CD14-positive monocyte (primary cell): ENCODE results near the gene VPS35L. TPM values are rescaled to one million over a fixed set of nuclear protein-coding genes. Genes with fewer than 3 reads are reported as not detected.

Experiments
- DNase-seq, 3 donors: peaks; one replicate each; pipeline ENCODE4 v3.0.0-alpha.2; 2011 to 2022
- H2AFZ ChIP-seq: 2 replicates; pipeline ENCODE4 v1.6.0; 2012; ENCODE audit warnings: mild to moderate bottlenecking, low read depth, low read length, inconsistent platforms; ENCODE audit not compliant: insufficient read depth, poor library complexity, severe bottlenecking
- H3K27ac ChIP-seq, 2 donors: 1 replicate in 1 of 2; 2 replicates in 1 of 2; pipeline ENCODE4 v1.5.1; 2012 to 2013; ENCODE audit warnings: low read length in 2 of 2, control low read depth in 1 of 2, inconsistent platforms in 1 of 2, low read depth in 1 of 2, mild to moderate bottlenecking in 1 of 2
- H3K27me3 ChIP-seq, 2 donors: one replicate each; pipeline versions ENCODE4 v1.6.0 to v1.6.1; 2011 to 2013; ENCODE audit warnings: low read length in 2 of 2; ENCODE audit not compliant: control insufficient read depth in 2 of 2, insufficient read depth in 2 of 2
- H3K36me3 ChIP-seq, 2 donors: replicated peaks in 1 of 2; 1 replicate in 1 of 2; 2 replicates in 1 of 2; pipeline versions ENCODE4 v1.5.1 to v1.6.1; 2012 to 2013; ENCODE audit warnings: low read length in 2 of 2, control low read depth in 1 of 2, inconsistent platforms in 1 of 2, mild to moderate bottlenecking in 1 of 2; ENCODE audit not compliant: insufficient read depth in 2 of 2, control insufficient read depth in 1 of 2
- H3K4me1 ChIP-seq, 2 donors: 1 replicate in 1 of 2; 2 replicates in 1 of 2; pipeline versions ENCODE4 v1.5.1 to v1.6.1; 2012 to 2013; ENCODE audit warnings: low read length in 2 of 2, control low read depth in 1 of 2, inconsistent platforms in 1 of 2, mild to moderate bottlenecking in 1 of 2, moderate library complexity in 1 of 2; ENCODE audit not compliant: insufficient read depth in 2 of 2, control insufficient read depth in 1 of 2
- H3K4me2 ChIP-seq: replicated peaks from 2 replicates; pipeline ENCODE3; 2012; ENCODE audit warnings: low read length, moderate library complexity, mild to moderate bottlenecking; ENCODE audit not compliant: poor library complexity, severe bottlenecking; ENCODE audit errors: extremely low read depth
- H3K4me3 ChIP-seq, 3 experiments: fragments of 200-600 bp in 1 of 3; sonication (generic) in 1 of 3; replicated peaks in 1 of 3; 1 replicate in 2 of 3; 2 replicates in 1 of 3; pipeline ENCODE4 v1.5.1; 2011 to 2013; ENCODE audit warnings: low read length in 3 of 3, mild to moderate bottlenecking in 3 of 3, control low read depth in 2 of 3, low read depth in 2 of 3, inconsistent platforms in 1 of 3, moderate library complexity in 1 of 3
- H3K79me2 ChIP-seq: 2 replicates; pipeline ENCODE4 v1.6.0; 2012; ENCODE audit warnings: mild to moderate bottlenecking, control low read depth, inconsistent platforms, low read length, moderate library complexity; ENCODE audit not compliant: insufficient read depth
- H3K9ac ChIP-seq: 2 replicates; pipeline ENCODE4 v1.6.0; 2017; ENCODE audit warnings: low read length, mild to moderate bottlenecking; ENCODE audit not compliant: insufficient read depth, poor library complexity, severe bottlenecking
- H3K9me3 ChIP-seq, 2 donors: replicated peaks in 1 of 2; 1 replicate in 1 of 2; 2 replicates in 1 of 2; pipeline versions ENCODE4 v1.5.1 to v1.6.1; 2012 to 2013; ENCODE audit warnings: low read length in 2 of 2, control low read depth in 1 of 2; ENCODE audit not compliant: control insufficient read depth in 1 of 2, insufficient read depth in 1 of 2
- H4K20me1 ChIP-seq: 2 replicates; pipeline ENCODE4 v1.6.0; 2012; ENCODE audit warnings: mild to moderate bottlenecking, low read length, control low read depth, moderate library complexity; ENCODE audit not compliant: insufficient read depth
- H3K27ac Mint-ChIP-seq, 7 donors: one replicate each; pipeline ENCODE4 v1.8.0; 2020; ENCODE audit warnings: mild to moderate bottlenecking in 7 of 7, mixed read lengths in 7 of 7, moderate library complexity in 6 of 7, inconsistent platforms in 2 of 7
- H3K27me3 Mint-ChIP-seq, 3 donors: one replicate each; pipeline ENCODE4 v1.8.0; 2021 to 2022; ENCODE audit warnings: low read depth in 3 of 3, mild to moderate bottlenecking in 3 of 3, mixed read lengths in 3 of 3, moderate library complexity in 3 of 3, inconsistent platforms in 1 of 3
- H3K36me3 Mint-ChIP-seq, 2 donors: one replicate each; pipeline ENCODE4 v1.8.0; 2020; ENCODE audit warnings: mixed read lengths in 2 of 2, inconsistent platforms in 1 of 2, mild to moderate bottlenecking in 1 of 2
- H3K4me1 Mint-ChIP-seq: one replicate; pipeline ENCODE4 v1.8.0; 2020; ENCODE audit warnings: mild to moderate bottlenecking, mixed read lengths
- H3K4me3 Mint-ChIP-seq, 2 donors: one replicate each; pipeline ENCODE4 v1.8.0; 2020; ENCODE audit warnings: mild to moderate bottlenecking in 2 of 2, mixed read lengths in 2 of 2, moderate library complexity in 1 of 2
- H3K9me3 Mint-ChIP-seq, 7 donors: one replicate each; pipeline ENCODE4 v1.8.0; 2020 to 2022; ENCODE audit warnings: mixed read lengths in 7 of 7, mild to moderate bottlenecking in 6 of 7, moderate library complexity in 6 of 7, inconsistent platforms in 2 of 7
- CTCF ChIP-seq: fragments of 200-600 bp; IDR thresholded peaks from one replicate; pipeline ENCODE4 v1.8.0; 2022; ENCODE audit warnings: antibody characterized with exemption, mild to moderate bottlenecking
- WGBS: methylation state at CpG from one replicate; pipeline ENCODE4 v1.1.5; 2013; ENCODE audit warnings: missing lambda C conversion rate; ENCODE audit not compliant: insufficient coverage; 5-methylcytosine and 5-hydroxymethylcytosine counted together
- intact Hi-C, 2 donors: fragments of 100-400 bp; cut with micrococcal nuclease; formaldehyde crosslinking; loops; one replicate each; pipeline versions ENCODE4 v1.15.0 to v1.15.1; 2023
- polyA plus RNA-seq, 3 donors: library from polyadenylated mRNA; depleted of rRNA in 1 of 3; unstranded in 2 of 3; stranded (reverse) in 1 of 3; fragments of 300-500 nt in 2 of 3; fragments of >200 nt in 1 of 3; fragmentation: Illumina TruSeq in 2 of 3; gene quantifications; 1 replicate in 2 of 3; 2 replicates in 1 of 3; pipeline ENCODE4 v1.2.3, GENCODE V29; 2012 to 2021

VPS35L gene
- polyA plus RNA-seq, 3 donors = 29.7 to 51.4 (median 48.8) TPM

DNA sequence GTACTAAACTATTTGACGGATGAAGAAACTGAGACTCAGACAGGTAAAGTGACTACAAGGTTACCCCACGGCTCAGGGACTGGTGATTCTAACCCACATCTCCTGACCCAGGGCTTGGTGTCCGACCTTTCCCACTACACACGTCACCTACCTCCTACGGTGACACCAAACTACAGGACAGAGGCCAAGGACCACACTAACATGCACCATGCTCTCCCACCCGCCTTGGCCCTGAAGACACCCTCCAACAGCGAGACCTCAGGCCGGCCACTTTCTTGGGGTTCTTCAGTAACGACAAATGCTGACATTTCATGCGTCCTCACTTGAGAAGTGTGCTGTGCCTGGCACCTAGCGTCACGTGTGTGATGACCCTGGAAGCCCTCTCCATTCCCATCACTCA lies 156.1 kb downstream of the VPS35L start:
- WGBS = 91% methylated on average over 9 of the region's 12 CpGs
- no peaks in the 10 kb centered on the region for H3K79me2 ChIP-seq

DNA sequence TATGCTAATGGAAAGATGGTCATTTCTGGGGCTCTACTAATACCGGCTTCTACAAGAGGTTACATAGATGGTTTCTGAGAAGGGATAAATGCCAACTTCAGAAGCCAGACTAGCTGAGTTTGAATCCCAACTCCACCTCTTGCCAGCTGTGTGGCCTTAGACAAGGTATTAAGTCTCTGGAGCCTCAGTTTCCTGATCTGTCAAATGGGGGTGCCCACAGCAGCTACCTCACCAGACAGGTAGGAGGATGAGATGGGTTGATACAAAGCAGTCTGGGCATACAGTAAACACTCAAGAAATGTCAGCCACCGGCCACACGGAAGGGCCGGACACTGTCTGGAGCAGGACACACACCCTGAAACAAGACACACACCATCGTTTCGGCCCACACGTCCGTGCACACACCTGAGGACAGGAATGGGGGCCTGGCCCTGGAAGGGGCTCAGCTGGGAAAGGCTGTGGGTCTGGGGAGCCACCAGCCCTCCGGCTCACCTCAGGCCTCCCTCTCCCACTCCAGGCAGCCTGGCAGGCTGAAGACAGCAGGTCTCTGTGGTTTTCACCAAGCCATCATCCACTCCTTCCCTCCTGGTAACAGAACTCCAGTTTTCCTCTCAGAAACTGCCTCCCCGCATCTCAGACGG lies 157.0 kb downstream of the VPS35L start:
- WGBS = 91% methylated on average over 6 of the region's 11 CpGs
- peaks cover 14% of the 10 kb centered on the region for H3K4me1 Mint-ChIP-seq

More for the DNA sequence above, 156.1 kb downstream of the VPS35L start:
- H3K9me3 ChIP-seq = no peaks in the 10 kb centered on the region
- DNase-seq = no peak
- H3K4me3 ChIP-seq = no peak overlapping the region
- no peak overlapping the region for H3K27ac ChIP-seq
- intact Hi-C loops = loop anchor here in 1 of 2 donors (10.0 kb wide), 1 partner anchor 647 kb away; the partner anchor contains the start of gene COQ7
- Mint-ChIP-seq H3K27me3 (no peaks in the 10 kb centered on the region), H3K36me3 (peaks cover 49 to 54% of the 10 kb centered on the region in 2 donors), H3K27ac (peak overlapping the region in 2 of 7 donors; percentile 48 to 67), H3K9me3 (no peaks in the 10 kb centered on the region), H3K4me1 (peaks cover 7% of the 10 kb centered on the region), H3K4me3 (no peak overlapping the region)
- H3K9ac ChIP-seq = no peak overlapping the region
- TF ChIP-seq CTCF = no peak
- peaks cover 27 to 51% of the 10 kb centered on the region in 2 donors for H3K36me3 ChIP-seq
- H3K4me2 ChIP-seq = no peak overlapping the region
- no peaks in the 10 kb centered on the region for H3K27me3 ChIP-seq
- no peaks in the 10 kb centered on the region for H4K20me1 ChIP-seq
- no peak overlapping the region for H2AFZ ChIP-seq
- peaks cover 0 to under 1% of the 10 kb centered on the region in 2 donors for H3K4me1 ChIP-seq

More for the DNA sequence above, 157.0 kb downstream of the VPS35L start:
- H3K36me3 ChIP-seq = peaks cover 27 to 45% of the 10 kb centered on the region in 2 donors
- peaks cover 3% of the 10 kb centered on the region for H3K79me2 ChIP-seq
- no peak for TF ChIP-seq CTCF
- no peak overlapping the region for H2AFZ ChIP-seq
- no peak for DNase-seq
- no peaks in the 10 kb centered on the region for H4K20me1 ChIP-seq
- Mint-ChIP-seq H3K9me3 (no peaks in the 10 kb centered on the region), H3K27ac (no peak overlapping the region), H3K36me3 (peaks cover 45 to 46% of the 10 kb centered on the region in 2 donors), H3K27me3 (no peaks in the 10 kb centered on the region), H3K4me3 (no peak overlapping the region)
- H3K4me1 ChIP-seq = peaks cover 6 to 9% of the 10 kb centered on the region in 2 donors
- no peak overlapping the region for H3K4me2 ChIP-seq
- H3K27ac ChIP-seq = no peak overlapping the region
- H3K9me3 ChIP-seq = no peaks in the 10 kb centered on the region
- no peak overlapping the region for H3K9ac ChIP-seq
- no peaks in the 10 kb centered on the region for H3K27me3 ChIP-seq
- no peak overlapping the region for H3K4me3 ChIP-seq
- intact Hi-C loops = loop anchor here in 1 of 2 donors (10.0 kb wide), 1 partner anchor 648 kb away; the partner anchor contains the start of gene COQ7
